Mucosa of descending colon (tissue), 3 donors: Measurements from ENCODE around the gene TTLL6. TPM values are rescaled to one million over a fixed set of nuclear protein-coding genes. Genes with fewer than 3 reads are reported as not detected.
A peak's percentile ranks its signal among the peaks of the same experiment; 100 is the strongest.

Source experiments
- ATAC-seq: fragments of 200-7000 bp; cut with Tn5 transposase; one replicate; pipeline ENCODE4 v1.9.1; 2020; ENCODE audit warnings: mild to moderate bottlenecking, moderate library complexity
- DNase-seq, 3 donors: peaks; one replicate each; pipeline ENCODE4 v3.0.0-alpha.2; 2020
- H3K36me3 ChIP-seq: fragments of 200-600 bp; one replicate; pipeline ENCODE4 v1.8.0; 2021; ENCODE audit warnings: low read depth, mild to moderate bottlenecking
- H3K4me1 ChIP-seq: fragments of 200-600 bp; one replicate; pipeline ENCODE4 v1.8.0; 2021; ENCODE audit warnings: low read depth, mild to moderate bottlenecking
- H3K4me3 ChIP-seq: fragments of 200-600 bp; one replicate; pipeline ENCODE4 v1.8.0; 2021; ENCODE audit warnings: mild to moderate bottlenecking
- H3K9me3 ChIP-seq: fragments of 200-600 bp; one replicate; pipeline ENCODE4 v1.8.0; 2021; ENCODE audit warnings: mild to moderate bottlenecking
- intact Hi-C, 2 donors: fragments of 100-400 bp; cut with DNase I in 1 of 2; cut with micrococcal nuclease in 1 of 2; formaldehyde crosslinking; loops; one replicate each; pipeline versions ENCODE4 v1.11.0 to v1.11.1; 2022; cut with DNase I, micrococcal nuclease
- total RNA-seq, 3 donors: library from RNA; stranded (reverse); fragmentation: NEBNext Ultra II Directional in 2 of 3; extraction: Animal tissue kit (Norgen Biotek cat#: 25700) in 2 of 3; gene quantifications; one replicate each; pipeline versions ENCODE4 v1.2.1 to v1.2.4, GENCODE V29; 2021 to 2023
- TF ChIP-seq, protein P1 (sequence below): fragments of 200-600 bp; IDR thresholded peaks from one replicate; pipeline ENCODE4 v1.8.0; 2022; ENCODE audit warnings: antibody characterized with exemption, mild to moderate bottlenecking
- donor health status: DM: no; HTN: no; CAD: no; lungs with moderate emphysema.
- donor health status: DM: no; HTN: no; CAD: no.
- donor health status: DM: no; HTN: yes; CAD: no.

Gene TTLL6
- total RNA-seq, 3 donors from 2014 or later = 10.7 to 25.1 (median 12.2) TPM

GRCh38 chr17:48854774-48855476, 37.9 kb upstream of the TTLL6 start:
- TF ChIP-seq, protein P1, sequence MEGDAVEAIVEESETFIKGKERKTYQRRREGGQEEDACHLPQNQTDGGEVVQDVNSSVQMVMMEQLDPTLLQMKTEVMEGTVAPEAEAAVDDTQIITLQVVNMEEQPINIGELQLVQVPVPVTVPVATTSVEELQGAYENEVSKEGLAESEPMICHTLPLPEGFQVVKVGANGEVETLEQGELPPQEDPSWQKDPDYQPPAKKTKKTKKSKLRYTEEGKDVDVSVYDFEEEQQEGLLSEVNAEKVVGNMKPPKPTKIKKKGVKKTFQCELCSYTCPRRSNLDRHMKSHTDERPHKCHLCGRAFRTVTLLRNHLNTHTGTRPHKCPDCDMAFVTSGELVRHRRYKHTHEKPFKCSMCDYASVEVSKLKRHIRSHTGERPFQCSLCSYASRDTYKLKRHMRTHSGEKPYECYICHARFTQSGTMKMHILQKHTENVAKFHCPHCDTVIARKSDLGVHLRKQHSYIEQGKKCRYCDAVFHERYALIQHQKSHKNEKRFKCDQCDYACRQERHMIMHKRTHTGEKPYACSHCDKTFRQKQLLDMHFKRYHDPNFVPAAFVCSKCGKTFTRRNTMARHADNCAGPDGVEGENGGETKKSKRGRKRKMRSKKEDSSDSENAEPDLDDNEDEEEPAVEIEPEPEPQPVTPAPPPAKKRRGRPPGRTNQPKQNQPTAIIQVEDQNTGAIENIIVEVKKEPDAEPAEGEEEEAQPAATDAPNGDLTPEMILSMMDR = no peak

DNA sequence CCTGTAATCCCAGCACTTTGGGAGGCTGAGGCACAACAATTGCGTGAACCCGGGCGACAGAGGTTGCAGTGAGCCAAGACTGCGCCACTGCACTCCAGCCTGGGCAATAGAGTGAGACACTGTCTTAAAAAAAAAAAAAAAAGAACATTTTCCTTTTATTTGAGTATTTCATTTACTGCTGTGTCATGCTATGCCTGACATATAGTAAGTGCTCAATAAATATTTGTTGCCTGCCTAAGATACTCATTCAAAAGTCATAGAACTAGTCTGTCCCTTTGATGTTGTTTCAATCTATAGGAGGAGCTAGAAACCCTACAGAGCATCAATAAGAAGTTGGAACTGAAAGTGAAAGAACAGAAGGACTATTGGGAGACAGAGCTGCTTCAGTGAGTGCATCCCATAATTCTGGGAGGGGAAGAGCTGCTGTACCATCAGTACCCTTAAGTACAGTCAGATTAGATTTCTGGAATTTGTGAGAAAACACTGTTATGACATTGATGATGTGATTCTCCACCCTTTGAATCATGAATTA, 33.8 kb upstream of the TTLL6 start:
- intact Hi-C loops = no loop called here
- no peaks in the 10 kb centered on the region for H3K4me1 ChIP-seq
- H3K4me3 ChIP-seq = no peak overlapping the region
- ATAC-seq (no peak), DNase-seq (no peak)
- peaks cover 13% of the 10 kb centered on the region for H3K36me3 ChIP-seq
- TF ChIP-seq, protein P1 = no peak
- no peaks in the 10 kb centered on the region for H3K9me3 ChIP-seq

More at GRCh38 chr17:48854774-48855476, 37.9 kb upstream of the TTLL6 start:
- H3K9me3 ChIP-seq = no peaks in the 10 kb centered on the region
- ATAC-seq = no peak
- no peak overlapping the region for H3K4me3 ChIP-seq
- DNase-seq = no peak
- H3K4me1 ChIP-seq = no peaks in the 10 kb centered on the region
- intact Hi-C loops = no loop called here
- peaks cover 5% of the 10 kb centered on the region for H3K36me3 ChIP-seq

DNA sequence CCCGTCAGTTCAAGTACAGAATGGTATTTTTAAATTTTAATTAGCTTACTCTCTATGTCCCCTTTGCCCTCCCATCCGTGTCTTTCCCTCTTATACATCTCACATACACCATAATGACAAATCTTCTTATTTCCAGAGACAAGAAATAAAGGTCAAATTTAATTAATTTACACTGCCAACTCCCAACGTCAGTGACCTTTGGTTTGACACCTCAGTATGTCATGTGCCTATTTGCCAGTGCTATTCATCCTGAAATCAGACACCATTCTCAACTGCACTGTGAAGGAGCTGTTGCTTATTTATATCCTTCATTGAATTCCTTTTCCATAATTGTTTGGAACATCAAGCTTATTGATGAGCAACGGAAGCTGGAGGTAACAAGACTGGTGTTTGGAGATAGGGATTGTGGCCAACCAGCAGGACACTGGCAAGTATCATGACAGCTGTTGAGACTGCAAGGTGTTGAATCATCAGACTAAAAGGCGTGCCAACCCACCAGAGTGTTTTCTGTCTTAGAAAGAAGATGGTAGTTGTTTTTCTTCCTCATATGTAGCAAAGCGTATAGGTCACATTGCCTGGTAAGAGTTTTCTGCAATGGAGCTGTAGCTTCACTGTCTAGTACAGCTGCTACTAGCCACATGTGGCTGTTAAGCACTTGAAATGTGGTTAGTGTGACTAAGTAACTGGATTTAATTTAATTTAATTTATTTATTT, 26.3 kb upstream of the TTLL6 start:
- no peak for DNase-seq
- no peak overlapping the region for H3K4me3 ChIP-seq
- TF ChIP-seq, protein P1 = no peak
- H3K36me3 ChIP-seq = peaks cover 4% of the 10 kb centered on the region
- peak; percentile 17 for ATAC-seq
- no peaks in the 10 kb centered on the region for H3K9me3 ChIP-seq
- intact Hi-C loops = no loop called here
- peaks cover 35% of the 10 kb centered on the region for H3K4me1 ChIP-seq

GRCh38 chr17:48842746-48843145, 25.7 kb upstream of the TTLL6 start:
- ATAC-seq (no peak), DNase-seq (no peak)
- H3K9me3 ChIP-seq = no peaks in the 10 kb centered on the region
- H3K4me3 ChIP-seq = no peak overlapping the region
- TF ChIP-seq, protein P1 = no peak
- intact Hi-C loops = no loop called here
- peaks cover 40% of the 10 kb centered on the region for H3K4me1 ChIP-seq
- H3K36me3 ChIP-seq = peaks cover 3% of the 10 kb centered on the region

DNA sequence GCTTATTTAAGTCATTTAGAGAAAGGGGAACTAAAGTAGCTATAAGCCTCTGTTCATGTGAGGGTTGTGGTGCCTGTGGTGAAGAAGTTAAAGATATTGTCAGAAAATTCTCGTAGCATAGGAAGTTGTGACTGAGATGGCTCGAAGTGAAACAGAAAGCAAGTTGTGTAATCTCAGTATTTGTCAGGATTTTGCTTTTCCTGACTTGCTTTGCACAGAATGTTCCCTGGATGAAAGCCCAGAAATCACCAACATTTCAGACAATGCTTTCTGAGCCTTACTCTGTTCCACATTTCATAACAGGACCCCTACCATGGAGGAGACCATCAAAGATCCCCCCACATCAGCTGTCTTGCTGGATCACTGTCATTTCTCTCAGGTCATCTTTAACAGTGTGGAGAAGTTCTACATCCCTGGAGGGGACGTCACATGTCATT, 24.4 kb upstream of the TTLL6 start:
- peaks cover 3% of the 10 kb centered on the region for H3K36me3 ChIP-seq
- H3K4me3 ChIP-seq = no peak overlapping the region
- intact Hi-C loops = no loop called here
- DNase-seq (peak in 1 of 3 donors; percentile 47), ATAC-seq (peak; percentile 80)
- TF ChIP-seq, protein P1 = no peak
- H3K9me3 ChIP-seq = no peaks in the 10 kb centered on the region
- peaks cover 45% of the 10 kb centered on the region for H3K4me1 ChIP-seq
